PFSK-1 (cell line): ENCODE measurements around the gene RPTOR.

Experiments
- POLR2AphosphoS5 ChIP-seq: IDR thresholded peaks from 2 replicates; pipeline ENCODE4 v1.6.1; 2012; ENCODE audit warnings: low read depth, mild to moderate bottlenecking, control low read depth, low read length, moderate library complexity
- TAF1 ChIP-seq: IDR thresholded peaks from 2 replicates; pipeline ENCODE4 v1.6.1; 2012; ENCODE audit warnings: low read length, control low read depth, borderline replicate concordance; ENCODE audit not compliant: insufficient read depth
- TF ChIP-seq, protein P1 (sequence below), 2 experiments: IDR thresholded peaks; 2 replicates each; pipeline versions ENCODE4 v1.6.1 to v1.8.0; 2011 to 2012; ENCODE audit warnings: low read depth in 2 of 2, low read length in 2 of 2, control low read depth in 1 of 2, inconsistent platforms in 1 of 2, mild to moderate bottlenecking in 1 of 2, moderate library complexity in 1 of 2; ENCODE audit not compliant: insufficient read depth in 1 of 2

DNA sequence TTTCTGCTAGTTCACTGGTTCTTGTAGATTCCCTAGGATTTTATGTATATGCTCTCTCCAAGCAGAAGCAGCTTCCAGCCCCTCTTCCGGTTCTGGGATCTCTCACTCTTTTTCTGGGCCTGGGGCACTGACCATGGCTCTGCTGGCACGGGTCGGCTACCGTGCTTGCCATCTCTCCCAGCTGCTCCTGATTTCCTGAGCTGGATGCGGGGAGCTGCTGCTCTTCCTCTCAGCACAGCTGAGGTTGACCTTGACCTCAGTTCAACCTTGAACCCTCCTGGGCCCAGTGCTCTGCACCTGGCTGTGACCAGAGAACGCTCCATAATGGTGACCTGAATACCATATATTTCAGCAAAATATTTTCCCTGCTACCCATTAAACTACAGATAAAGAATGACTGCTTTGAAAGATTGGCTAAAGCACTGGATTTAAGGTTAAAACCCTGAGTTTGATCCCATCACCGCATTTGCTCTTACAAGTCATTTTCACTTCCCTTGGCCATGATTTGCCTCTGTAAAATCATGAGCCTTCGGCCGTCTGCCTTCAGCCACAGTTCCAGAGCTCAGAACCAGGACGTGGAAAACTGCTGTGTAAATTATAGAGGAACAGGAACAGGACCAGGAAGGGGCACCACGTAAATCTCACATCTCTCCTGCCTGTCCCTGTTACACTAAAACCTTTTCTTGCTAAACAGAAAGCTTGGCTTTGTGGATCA, 316.2 kb downstream of the RPTOR start:
- TF ChIP-seq POLR2AphosphoS5 (no peak), TAF1 (no peak)
- TF ChIP-seq, protein P1, sequence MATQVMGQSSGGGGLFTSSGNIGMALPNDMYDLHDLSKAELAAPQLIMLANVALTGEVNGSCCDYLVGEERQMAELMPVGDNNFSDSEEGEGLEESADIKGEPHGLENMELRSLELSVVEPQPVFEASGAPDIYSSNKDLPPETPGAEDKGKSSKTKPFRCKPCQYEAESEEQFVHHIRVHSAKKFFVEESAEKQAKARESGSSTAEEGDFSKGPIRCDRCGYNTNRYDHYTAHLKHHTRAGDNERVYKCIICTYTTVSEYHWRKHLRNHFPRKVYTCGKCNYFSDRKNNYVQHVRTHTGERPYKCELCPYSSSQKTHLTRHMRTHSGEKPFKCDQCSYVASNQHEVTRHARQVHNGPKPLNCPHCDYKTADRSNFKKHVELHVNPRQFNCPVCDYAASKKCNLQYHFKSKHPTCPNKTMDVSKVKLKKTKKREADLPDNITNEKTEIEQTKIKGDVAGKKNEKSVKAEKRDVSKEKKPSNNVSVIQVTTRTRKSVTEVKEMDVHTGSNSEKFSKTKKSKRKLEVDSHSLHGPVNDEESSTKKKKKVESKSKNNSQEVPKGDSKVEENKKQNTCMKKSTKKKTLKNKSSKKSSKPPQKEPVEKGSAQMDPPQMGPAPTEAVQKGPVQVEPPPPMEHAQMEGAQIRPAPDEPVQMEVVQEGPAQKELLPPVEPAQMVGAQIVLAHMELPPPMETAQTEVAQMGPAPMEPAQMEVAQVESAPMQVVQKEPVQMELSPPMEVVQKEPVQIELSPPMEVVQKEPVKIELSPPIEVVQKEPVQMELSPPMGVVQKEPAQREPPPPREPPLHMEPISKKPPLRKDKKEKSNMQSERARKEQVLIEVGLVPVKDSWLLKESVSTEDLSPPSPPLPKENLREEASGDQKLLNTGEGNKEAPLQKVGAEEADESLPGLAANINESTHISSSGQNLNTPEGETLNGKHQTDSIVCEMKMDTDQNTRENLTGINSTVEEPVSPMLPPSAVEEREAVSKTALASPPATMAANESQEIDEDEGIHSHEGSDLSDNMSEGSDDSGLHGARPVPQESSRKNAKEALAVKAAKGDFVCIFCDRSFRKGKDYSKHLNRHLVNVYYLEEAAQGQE (IDR thresholded peaks at IDR 0.05; ENCODE audit: insufficient read depth in 1 of 2, low read depth in 2 of 2, low read length in 2 of 2), result no peak
